HG02943 (cell line): Measurements from ENCODE around the gene AKAP12.

Experiments used
- ATAC-seq: cut with Tn5 transposase; IDR thresholded peaks from one replicate; pipeline ENCODE4 v1.9.1; 2021; ENCODE audit warnings: mild to moderate bottlenecking, low read depth, moderate library complexity; ENCODE audit not compliant: unreplicated experiment

AKAP12 gene

DNA sequence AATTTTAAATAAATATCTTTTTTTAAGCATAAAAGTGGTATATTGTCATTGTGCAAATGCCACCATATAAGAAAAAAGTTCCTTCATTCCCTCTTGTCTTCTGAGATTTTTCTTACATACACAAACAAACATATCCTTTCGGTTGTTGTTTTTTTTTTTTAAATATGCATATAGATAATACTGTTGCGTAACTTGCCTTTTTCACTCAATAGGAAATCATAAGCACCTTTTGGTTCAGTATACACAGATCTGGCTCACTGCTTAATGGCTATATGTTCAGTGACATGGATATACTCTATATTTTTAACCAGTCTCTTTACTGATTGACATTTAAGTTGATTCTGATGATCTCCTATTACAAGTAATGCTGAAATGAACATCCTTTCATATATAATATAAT is 40.1 kb downstream of the AKAP12 start:
- no peak for ATAC-seq

DNA sequence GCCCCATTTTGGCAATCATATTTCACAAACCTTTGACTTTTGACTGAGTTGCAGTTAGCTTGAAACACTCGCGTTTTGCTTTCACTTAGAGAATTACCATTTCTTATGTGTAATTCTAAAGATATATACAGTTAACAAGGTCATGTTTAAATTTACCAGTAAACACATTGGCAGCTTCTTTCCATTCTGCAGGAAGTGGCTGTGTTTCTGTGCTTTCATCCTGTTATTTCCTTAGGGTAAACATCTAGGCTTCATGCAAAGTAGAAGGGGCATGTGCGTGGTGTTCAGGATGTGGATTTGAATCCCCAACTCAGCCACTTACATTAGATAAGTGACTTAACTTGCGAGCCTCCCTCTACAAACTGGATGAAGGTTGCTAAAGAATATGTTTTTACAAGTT is 41.1 kb downstream of the AKAP12 start:
- ATAC-seq, result no peak

DNA sequence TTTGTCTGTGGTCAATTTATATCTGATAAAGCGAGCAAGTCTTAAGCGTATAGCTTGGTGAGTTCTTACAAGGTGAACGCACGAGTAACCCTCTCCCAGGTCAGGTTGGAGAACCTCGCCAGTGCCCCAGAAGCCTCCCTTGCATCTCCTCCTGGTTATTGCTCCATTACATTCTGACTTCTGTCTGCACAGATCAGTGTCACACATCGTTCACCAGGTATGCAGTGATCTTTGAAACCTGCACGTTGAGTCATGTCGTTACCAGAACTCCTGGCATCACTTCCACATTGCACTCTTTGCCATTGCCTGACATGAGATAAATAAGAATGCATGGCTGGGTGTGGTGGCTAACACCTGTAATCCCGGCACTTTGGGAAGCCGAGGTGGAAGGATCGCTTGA is 44.2 kb downstream of the AKAP12 start:
- ATAC-seq, result no peak

DNA sequence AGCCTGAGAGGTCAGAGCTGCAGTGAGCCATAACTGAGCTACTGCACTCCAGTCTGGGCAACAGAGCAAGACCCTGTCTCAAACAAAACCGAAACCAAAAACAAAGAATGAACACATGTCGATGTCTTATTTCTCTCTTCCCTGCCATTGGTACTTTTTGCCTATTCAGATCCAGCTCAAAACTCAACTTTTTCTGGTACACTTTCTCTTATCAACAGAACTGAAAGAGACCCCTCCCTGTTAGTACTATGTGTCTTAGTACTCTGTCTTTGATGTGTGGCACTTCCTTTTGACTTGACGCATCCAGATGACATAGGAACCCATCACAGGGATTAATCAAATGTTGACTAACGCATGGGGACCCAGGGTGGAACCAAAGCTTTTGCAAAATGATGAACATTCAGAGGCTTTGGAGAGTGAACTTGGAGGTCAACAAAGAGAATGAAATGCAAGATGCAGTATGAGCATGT is 44.8 kb downstream of the AKAP12 start:
- no peak for ATAC-seq

DNA sequence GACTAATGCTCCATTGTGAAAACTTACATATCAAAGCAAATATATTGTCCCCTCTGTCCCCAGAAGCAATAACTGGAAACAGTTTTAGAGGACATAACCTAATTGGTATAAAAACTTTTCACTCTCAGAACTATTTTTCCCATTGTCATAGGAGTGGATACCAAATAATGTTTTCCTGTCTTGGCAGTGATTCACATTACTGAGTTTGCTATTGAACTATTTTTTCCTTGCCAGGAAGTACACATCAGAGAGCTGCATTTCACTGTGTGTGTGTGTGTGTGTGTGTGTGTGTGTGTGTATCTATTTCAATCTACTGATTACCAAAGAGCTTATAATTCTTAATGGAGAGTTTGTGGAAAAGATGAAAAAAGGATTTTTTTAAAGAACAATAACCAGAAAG is 45.4 kb downstream of the AKAP12 start:
- no peak for ATAC-seq

DNA sequence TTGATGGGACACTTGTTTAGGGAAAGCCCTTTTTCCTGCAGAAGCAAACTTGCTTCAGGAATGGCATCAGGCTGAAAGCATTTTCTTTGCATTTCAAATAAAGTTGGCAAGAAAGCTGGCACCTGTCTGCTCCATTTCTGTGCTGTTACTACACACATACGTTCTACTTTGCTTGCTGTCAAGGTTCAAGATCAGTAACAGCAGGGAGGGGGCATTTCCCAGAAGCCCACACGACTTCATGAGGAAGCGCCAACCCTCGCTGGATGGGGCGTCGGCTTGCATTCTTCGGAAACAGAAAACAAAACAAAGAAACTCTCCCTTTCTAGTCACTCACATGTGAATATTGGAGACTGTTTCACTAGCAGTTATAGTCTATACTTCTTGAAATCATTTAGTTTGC is 46.4 kb downstream of the AKAP12 start:
- ATAC-seq, result no peak

DNA sequence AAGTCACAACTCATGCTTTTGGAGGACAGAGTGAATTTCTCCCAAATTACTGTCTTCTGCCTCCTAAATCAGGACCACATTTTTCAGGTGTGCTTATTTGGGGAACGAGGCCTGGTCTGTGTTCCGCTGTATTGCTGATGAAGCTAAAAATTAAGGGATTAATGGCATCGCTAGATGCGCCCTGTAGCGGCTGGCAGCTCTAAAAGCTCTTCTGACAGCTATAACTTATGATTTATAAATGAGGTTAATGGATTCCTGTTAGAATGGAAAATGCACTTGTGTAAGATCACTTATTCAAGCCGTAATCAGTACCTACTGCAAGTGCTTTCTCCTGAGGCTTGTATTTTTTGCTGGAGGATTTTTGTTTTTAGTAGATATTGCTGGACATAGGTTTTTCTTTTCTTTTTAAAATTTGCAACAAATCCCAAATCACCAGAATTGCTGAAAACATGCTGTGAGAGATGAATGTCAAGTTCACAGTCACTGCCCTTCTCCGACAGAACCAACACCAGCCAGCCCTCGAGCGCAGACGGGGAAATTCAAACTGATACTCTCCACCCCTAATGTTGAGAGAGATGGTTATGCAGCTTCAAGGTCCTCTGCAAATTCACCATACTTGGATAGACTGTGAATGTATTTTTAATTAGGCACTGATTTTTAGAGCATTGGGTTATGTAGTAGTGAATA is 49.1 kb downstream of the AKAP12 start:
- no peak for ATAC-seq

DNA sequence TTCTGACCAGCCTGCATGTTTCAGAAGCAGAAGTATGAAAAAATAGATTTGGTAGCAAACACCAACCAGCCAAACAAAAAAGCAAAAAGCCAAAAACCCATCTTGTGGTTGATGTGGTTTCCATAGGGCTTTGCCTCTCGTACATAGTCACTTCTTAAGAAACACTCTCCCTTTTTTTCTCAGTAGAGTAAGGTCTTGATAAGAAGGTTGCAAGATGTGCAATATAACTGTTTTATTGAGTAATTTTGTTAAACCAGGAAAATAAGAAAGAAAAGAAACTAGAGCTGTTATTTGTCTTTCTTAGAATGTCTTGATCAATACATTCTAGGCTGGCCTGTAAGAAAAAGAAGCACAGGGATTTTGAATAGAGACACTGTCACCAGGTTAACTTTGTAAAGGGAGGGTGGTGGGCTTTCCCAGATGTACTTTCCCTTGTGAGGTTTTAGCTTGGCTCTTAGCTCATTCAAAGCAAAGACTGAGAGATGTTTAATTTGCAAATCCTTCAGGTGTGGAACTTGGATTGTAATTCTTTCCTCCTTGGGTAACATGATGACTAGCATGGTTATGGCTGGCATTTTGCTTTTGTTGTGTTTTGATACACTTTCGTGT is 49.7 kb downstream of the AKAP12 start:
- no peak for ATAC-seq

DNA sequence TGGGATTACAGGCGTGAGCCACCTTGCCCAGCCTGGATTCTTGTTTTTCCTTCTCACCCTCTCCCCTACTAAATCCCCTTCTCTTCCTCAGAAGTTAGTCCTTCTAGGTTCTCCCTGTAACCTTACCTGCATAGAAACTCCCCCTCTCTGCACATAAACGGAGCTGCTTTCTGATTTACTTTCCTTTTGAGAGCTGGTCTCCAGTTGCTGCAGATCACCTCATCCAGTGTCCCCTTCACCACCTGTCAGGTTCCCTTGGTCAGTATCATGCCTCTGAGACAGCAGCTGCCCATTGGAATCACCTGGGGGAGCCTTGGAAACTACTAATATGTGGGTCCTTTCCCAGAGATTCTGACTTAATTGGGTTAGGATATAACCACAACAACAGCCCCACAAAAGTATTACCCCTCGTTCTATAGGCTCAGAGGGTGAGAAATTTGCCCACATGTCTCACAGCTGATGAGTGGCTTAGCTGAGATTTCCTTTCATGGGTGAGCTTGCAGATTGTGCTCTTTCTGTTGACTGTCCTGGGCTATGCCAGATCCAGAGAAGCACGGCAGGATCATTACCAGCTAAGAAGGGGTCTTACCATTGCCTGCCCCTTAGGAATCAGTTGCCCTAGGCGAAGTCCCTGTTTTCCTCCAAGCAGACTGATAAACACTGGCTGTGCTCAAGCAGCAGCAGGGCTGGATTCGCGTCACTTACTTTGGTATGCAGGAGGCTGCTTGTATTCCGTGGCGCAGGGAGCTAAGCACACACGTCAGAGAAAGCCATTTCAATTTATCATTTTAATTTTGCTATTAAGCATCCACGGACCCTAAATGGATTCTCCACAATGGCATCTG is 51.3 kb downstream of the AKAP12 start:
- ATAC-seq, result no peak

DNA sequence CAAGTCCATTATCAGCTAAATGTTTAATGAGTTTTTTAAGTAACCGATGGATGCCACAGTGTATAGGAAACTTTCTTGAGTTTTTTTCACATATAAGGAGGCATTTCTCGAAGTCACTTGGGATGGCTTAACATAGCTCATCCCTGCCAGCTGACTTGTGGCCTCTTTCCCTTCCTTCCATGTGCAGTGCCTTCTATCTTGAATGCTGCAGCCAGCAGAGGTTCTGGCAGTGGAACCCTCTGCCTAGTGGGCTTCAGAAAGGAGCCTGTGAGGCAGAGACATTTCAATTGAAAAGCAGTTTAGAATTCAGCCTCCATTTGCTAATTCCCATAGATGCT is 51.9 kb downstream of the AKAP12 start:
- ATAC-seq, result no peak

DNA sequence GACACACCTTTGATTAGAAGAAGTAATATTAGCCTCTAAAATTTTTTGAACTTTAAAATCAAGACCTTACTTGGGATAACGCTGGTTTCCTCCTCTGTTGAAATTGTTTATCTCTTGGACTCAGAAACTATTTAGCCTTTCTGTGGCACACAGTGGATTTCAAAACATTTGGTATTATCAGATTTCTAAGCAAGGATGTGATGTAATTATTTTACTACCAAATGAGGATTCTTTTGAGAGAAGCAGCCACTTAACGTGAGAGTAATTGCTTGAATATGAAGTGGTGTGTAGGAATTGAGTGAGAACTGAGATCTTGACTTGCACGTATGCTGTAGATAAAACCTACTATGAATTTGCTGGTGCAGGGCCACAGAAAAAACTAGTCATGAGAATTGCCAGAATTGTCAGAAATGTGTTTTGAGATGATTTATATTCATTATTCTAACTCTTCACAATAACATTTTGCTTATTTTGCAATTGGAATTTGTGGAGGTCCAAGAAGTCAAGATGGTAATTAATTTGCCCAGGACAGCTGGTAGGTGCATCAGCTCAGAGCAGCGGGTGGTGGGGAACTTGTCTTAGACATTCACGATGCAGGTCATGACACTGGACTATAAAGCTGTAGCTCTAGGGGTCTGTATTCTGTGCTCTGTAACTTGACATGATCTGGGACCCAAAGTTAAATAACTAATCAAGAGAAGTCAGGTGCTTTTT is 53.4 kb downstream of the AKAP12 start:
- ATAC-seq, result no peak

DNA sequence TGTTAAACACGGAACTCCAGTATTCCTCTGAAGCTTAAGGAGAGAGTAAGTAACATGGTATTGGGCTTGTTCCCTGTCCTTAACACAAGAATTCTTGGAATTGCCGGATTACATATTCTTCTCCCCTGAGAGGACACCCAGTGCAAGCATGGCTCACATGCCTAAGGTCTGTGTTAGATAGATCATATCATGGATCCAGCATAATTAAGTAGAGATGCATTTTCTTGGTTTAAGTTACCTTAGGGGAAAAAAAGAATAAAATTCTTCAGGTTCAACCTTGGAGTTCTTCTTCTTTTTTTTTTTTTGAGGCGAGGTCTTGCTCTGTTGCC is 53.9 kb downstream of the AKAP12 start:
- no peak for ATAC-seq

DNA sequence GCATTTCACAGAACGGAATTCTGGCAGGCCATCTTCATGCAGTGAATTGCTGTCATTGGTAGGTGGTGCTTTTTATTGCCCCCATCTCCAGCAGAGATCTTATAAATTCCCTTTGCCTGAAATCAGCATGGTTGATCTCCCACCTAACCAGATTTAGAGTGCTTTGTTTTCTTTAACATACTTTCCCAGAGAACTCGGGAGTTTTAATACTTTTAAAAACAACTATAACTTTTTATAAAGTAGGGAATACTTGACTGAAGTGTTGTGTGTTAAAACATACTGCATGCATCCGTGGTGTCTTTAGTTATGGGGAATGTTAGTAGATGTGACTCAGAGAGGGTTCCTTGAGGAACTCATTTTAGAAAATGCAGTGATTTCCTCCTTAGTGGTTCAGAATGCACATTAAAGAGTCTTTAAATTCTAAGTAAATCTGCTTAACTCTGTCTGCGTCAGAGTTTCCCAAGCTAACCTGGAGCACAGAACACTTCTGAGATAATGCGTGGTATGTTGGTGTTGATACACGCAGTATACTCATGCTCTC is 54.9 kb downstream of the AKAP12 start:
- no peak for ATAC-seq

DNA sequence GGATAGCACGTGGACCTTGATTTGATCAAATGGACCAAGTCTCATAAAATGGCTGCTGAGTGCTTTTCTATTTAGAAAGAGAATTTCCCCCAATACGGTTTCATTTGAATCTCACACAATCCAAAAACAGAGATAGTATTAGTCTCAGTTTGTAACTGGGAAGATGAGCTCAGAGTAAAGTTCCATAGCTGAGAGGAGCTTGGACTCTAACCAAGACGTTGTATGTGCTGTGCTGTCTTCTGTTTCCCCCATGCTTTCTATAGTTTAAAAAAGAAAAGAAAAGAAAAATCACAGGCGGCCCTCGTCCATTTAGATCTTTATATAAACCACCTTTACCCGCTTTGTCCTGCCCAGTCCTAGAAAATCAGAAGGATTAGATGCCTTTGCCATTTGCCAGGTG is 58.1 kb downstream of the AKAP12 start:
- ATAC-seq, result no peak

DNA sequence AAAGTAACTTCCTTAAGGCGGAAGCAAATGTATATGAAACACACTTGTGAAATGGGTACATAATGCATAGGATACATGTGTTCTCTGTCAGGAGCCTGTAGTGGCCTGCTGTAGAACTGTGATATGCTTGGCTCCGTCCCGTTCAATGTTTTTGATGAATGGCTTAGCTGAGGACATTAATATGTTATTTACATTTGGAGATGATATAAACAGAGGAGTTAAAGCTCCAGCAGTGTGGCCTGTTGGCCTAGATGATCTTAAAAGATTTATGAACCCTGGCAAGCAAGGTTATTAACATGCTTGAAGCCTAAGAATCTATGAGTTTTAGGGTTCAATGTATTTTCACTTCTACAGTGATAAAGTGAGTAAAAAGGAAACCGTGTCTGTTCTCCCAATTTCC is 59.2 kb downstream of the AKAP12 start:
- no peak for ATAC-seq

DNA sequence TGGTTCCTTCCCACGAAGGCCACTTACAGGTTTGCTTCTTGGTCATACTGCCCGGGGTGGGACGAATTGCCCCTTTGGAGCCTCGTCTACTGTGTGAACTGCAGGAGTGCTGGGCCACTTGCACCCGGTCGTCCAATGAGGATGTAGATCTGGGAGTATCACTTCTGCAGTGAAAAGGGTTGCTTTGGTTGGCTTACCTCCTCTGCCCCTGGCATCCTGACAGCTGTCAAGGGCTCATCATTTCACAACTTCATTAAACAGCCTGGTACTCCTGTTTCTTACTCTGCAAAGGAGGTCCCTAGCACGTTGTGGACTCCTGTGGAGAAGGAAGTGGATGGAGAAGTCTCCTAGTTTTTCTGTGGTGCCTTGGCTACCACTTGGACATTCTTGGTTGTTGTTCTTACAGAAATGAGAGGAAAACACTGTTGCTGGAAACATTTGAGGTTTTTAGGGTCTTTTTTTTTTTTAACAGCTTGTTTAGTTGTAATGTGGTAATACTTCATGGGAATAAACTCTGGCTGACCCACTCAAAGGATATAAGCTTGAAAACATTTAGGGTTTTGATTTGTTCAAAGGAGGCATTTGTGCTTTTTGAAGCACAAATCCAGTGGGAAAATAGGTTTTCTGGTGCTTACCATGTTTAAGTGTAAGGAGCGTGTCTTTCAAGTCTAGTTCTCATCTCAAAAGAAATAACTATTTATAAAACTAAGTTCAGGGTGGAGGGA is 60.7 kb downstream of the AKAP12 start:
- no peak for ATAC-seq

DNA sequence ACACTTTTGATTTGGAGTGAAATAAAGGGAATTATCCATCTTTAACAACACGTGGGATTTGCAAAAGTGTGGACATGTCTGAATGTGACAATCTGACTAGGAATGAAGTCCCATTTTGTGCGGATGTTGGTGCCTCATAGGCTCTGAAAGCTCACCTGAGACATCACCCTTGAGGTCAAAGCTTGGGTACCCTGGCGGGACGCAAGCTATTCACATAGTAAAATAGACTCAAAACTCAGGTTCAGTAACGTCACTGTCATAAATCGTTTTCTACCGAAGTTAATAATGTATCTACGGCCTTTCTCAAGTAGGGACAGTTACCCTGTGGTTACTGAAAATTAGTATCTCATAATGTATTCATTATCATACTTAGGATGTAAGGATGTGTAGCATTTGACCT is 61.8 kb downstream of the AKAP12 start:
- ATAC-seq, result no peak

DNA sequence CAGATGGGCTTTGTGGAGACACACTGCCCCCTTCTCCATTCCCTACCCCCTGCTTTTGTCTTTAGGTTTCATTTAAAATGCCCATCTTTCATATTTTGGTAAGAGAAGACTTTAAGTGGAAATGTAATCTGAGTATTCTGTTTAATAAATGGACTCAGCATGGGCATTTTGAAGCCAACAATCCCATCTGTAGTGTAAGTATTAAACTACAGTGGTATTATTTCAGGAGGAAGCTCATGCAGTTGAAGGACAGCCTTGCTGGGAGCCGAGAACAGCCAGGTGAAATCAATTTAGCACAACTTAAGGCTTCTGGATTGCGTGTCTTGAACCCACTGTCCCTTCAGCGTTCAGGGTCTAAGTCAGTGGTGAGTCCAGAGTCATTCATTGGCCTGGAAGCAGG is 63.5 kb downstream of the AKAP12 start:
- ATAC-seq, result no peak

DNA sequence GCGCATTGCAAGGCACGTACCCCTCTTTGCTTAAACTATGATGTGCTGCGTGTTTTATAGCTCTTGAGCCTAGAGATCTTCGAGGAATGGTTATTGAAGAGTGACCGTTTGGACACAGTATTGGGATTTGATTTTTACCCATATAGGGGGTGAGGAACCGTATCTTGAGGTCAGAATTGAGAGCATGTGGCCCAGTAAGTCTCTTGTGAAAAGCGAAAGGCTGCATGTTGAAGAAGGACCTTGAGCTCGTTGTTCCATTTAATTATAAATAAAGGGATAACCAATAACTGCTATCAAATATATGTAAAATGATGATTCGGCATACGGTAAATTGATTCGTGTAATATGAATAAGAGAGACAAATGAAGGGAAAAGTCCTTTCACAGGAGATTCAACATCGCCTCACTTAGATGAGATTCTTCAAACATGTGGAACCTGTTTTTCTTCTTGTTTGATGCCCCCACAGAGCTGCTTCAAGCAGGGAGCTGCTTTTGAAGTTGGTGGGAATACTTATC is 66.6 kb downstream of the AKAP12 start:
- no peak for ATAC-seq

DNA sequence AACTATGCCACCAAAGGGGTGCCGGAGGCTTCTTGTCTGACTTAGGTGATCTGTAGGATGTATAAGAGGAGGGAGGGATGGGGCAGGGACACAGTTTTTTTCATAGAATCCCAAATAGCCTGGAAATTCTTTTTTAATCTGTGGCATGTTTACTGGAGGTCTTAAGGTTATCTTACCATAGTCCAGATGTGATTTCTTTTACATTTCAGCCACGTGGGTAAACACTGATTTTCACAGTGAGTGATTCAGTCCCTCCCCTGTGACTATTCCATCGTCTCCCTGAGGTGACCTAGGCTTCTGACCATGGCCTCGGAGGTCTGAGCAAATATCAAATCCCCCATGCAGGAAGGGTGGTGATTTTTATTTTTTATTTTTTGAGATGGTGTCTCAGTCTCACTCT is 67.7 kb downstream of the AKAP12 start:
- no peak for ATAC-seq
